ENCODE results near the gene MMP3. TPM values are rescaled to one million over a fixed set of nuclear protein-coding genes. Genes with fewer than 3 reads are reported as not detected.

Gene MMP3
- total RNA-seq, 1 donor from 2014 or later = not detected

DNA sequence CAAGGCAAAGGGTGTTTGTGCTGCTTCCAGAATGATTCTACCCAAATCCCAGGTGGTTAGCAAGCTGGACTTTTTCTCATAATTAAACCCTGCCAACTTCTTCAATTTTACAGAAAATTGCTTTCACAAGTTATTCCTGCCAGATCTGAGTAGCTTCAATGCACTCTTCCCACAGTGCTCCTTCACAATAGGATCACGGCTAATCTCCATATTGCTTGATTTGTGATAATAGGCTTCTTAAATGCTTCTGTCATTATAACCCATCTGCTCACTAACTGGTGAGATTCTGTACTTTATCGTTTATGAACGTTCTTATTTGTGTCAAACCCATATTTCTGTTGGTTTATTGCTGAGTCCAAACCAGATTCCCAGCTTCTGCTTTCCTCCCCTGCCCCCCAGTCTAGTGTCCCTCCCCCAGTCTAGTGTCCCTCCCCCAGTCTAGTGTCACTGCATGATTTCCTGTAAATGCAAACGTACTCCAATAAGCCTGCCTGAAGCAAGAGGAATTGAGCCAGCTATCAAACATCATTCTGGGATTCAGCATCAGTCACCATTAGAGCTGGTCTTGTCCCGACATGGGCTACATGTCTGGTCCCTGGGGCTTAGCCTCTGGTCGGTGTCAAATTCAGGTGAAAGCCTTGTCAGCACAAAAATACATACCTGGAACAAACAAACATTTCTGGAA, 14.0 kb downstream of the MMP3 start:
- intact Hi-C loops (cut with micrococcal nuclease) = no loop called here
- DNase-seq (no peak), ATAC-seq (ENCODE audit: low read depth) (no peak)
- ChIA-PET POLR2A (no interaction called here), CTCF (no interaction called here)
- TF ChIP-seq, protein P1, sequence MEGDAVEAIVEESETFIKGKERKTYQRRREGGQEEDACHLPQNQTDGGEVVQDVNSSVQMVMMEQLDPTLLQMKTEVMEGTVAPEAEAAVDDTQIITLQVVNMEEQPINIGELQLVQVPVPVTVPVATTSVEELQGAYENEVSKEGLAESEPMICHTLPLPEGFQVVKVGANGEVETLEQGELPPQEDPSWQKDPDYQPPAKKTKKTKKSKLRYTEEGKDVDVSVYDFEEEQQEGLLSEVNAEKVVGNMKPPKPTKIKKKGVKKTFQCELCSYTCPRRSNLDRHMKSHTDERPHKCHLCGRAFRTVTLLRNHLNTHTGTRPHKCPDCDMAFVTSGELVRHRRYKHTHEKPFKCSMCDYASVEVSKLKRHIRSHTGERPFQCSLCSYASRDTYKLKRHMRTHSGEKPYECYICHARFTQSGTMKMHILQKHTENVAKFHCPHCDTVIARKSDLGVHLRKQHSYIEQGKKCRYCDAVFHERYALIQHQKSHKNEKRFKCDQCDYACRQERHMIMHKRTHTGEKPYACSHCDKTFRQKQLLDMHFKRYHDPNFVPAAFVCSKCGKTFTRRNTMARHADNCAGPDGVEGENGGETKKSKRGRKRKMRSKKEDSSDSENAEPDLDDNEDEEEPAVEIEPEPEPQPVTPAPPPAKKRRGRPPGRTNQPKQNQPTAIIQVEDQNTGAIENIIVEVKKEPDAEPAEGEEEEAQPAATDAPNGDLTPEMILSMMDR (IDR thresholded peaks at IDR 0.05) = no peak
- no peaks in the 10 kb centered on the region for H3K36me3 Mint-ChIP-seq (ENCODE audit: low read depth)
- no peak overlapping the region for H3K4me3 Mint-ChIP-seq
- no peaks in the 10 kb centered on the region for H3K9me3 Mint-ChIP-seq
- peaks cover 33% of the 10 kb centered on the region for H3K27me3 Mint-ChIP-seq
- H3K4me1 Mint-ChIP-seq = no peaks in the 10 kb centered on the region
- H3K27ac Mint-ChIP-seq = no peak overlapping the region

DNA sequence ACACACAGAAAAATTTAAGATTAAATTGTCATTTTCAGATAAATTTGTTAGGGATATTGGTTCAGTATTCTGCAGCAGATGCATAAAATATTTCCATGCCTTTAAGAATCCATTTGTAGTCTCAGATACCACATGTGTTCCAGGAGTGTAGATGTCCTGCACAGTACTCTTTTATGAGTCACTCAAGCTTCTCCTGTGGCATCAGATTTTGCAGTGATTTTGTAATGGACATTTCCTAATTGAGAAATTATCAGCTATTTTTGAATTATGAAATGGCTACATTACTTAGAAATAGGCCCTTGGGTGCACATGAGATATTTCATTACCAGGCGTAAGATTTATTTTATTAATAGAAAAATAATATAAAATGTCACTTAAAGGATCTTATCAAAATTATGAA, 18.9 kb downstream of the MMP3 start:
- POLR2A ChIA-PET = no interaction called here
- CTCF ChIA-PET = no interaction called here
- H3K27ac Mint-ChIP-seq = no peak overlapping the region
- DNase-seq (no peak), ATAC-seq (ENCODE audit: low read depth) (no peak)
- H3K36me3 Mint-ChIP-seq (ENCODE audit: low read depth) = no peaks in the 10 kb centered on the region
- no peaks in the 10 kb centered on the region for H3K4me1 Mint-ChIP-seq
- H3K4me3 Mint-ChIP-seq = no peak overlapping the region
- H3K27me3 Mint-ChIP-seq = peaks cover 12% of the 10 kb centered on the region
- intact Hi-C loops (cut with micrococcal nuclease) = no loop called here
- TF ChIP-seq, protein P1 (IDR thresholded peaks at IDR 0.05) = no peak
- no peaks in the 10 kb centered on the region for H3K9me3 Mint-ChIP-seq

DNA sequence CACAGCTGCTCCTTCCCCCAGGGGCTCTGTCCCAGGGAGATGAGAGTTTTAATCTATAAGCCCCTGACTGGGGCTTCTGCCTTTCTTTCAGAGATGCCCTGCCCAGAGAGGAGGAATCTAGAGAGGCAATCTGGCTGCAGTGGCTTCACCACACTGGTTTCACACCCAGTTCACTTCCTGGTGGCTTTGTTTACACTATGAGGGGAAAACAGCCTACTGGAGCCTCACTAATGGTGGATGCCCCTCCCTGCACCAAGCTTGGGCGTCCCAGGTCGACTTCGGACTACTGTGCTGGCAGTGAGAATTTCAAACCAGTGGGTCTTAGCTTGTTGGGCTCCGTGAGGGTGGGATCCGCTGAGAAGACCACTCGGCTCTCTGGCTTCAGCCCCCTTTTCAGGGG, 23.9 kb downstream of the MMP3 start:
- intact Hi-C loops (cut with micrococcal nuclease) = no loop called here
- Mint-ChIP-seq H3K27me3 (no peaks in the 10 kb centered on the region), H3K4me3 (no peak overlapping the region), H3K36me3 (ENCODE audit: low read depth) (no peaks in the 10 kb centered on the region), H3K9me3 (peaks cover 13% of the 10 kb centered on the region), H3K27ac (no peak overlapping the region), H3K4me1 (no peaks in the 10 kb centered on the region)
- ChIA-PET POLR2A (no interaction called here), CTCF (no interaction called here)
- TF ChIP-seq, protein P1 (IDR thresholded peaks at IDR 0.05) = no peak
- ATAC-seq (ENCODE audit: low read depth) (no peak), DNase-seq (no peak)

GRCh38 chr11:102813484-102813883, 29.9 kb downstream of the MMP3 start:
- H3K4me3 Mint-ChIP-seq = no peak overlapping the region
- no peak for DNase-seq
- no peak for ATAC-seq (ENCODE audit: low read depth)
- intact Hi-C loops (cut with micrococcal nuclease) = no loop called here
- H3K4me1 Mint-ChIP-seq = no peaks in the 10 kb centered on the region
- TF ChIP-seq, protein P1 (IDR thresholded peaks at IDR 0.05) = no peak
- no peak overlapping the region for H3K27ac Mint-ChIP-seq
- POLR2A ChIA-PET = no interaction called here
- peaks cover 13% of the 10 kb centered on the region for H3K9me3 Mint-ChIP-seq
- peaks cover 10% of the 10 kb centered on the region for H3K27me3 Mint-ChIP-seq
- CTCF ChIA-PET = no interaction called here
- H3K36me3 Mint-ChIP-seq (ENCODE audit: low read depth) = no peaks in the 10 kb centered on the region

GRCh38 chr11:102812188-102812587, 31.2 kb downstream of the MMP3 start:
- CTCF ChIA-PET = no interaction called here
- no peak for ATAC-seq (ENCODE audit: low read depth)
- DNase-seq = no peak
- Mint-ChIP-seq H3K27me3 (peaks cover 10% of the 10 kb centered on the region), H3K27ac (no peak overlapping the region), H3K4me1 (no peaks in the 10 kb centered on the region), H3K4me3 (no peak overlapping the region), H3K9me3 (peaks cover 8% of the 10 kb centered on the region), H3K36me3 (ENCODE audit: low read depth) (no peaks in the 10 kb centered on the region)
- POLR2A ChIA-PET = no interaction called here
- TF ChIP-seq, protein P1 (IDR thresholded peaks at IDR 0.05) = no peak
- intact Hi-C loops (cut with micrococcal nuclease) = no loop called here

Measured in activated B cell treated with CpG ODN at 0.5 μM for 24 hours (primary cell).